H1 (cell line): ENCODE data around the gene FRMPD4. TPM values are rescaled to one million over a fixed set of nuclear protein-coding genes. Genes with fewer than 3 reads are reported as not detected.
"Not testable (repeated sequence)": the region's sequence is repeated elsewhere in the genome, so short reads cannot be mapped to it uniquely, and the experiment has no call there.

Experiments
- CTCF ChIA-PET: fragments of 300-600 bp; sonication (Branson Sonifier 250); formaldehyde crosslinking; loops from one replicate; lab custom pipeline; 2021; ENCODE audit not compliant: partially characterized antibody; lab: Charles Lee
- POLR2A ChIA-PET: fragments of 300-600 bp; sonication (Branson Sonifier 250); formaldehyde crosslinking; loops from one replicate; lab custom pipeline; 2021; ENCODE audit warnings: inconsistent platforms; ENCODE audit not compliant: partially characterized antibody; lab: Charles Lee
- DNase-seq, 2 experiments: peaks; one replicate each; pipeline versions ENCODE4 v3.0.0 to v3.0.0-alpha.2; 2010 to 2022; ENCODE audit warnings: low spot score in 2 of 2, low read depth in 1 of 2, mixed read lengths in 1 of 2
- FAIRE-seq: peaks from 2 replicates; lab custom pipeline; 2011; peaks lifted over from hg19 to GRCh38; lab: Jason Lieb, UNC
- H2AFZ ChIP-seq: 2 replicates; pipeline ENCODE4 v1.8.1; 2012; ENCODE audit warnings: low read length, inconsistent platforms
- H2AK5ac ChIP-seq: 2 replicates; pipeline ENCODE4 v1.6.1; 2013; ENCODE audit warnings: low read depth, low read length
- H2BK120ac ChIP-seq: replicated peaks from 2 replicates; pipeline ENCODE3; 2013; ENCODE audit warnings: low read depth, low read length, inconsistent platforms
- H2BK12ac ChIP-seq: 2 replicates; pipeline ENCODE4 v1.6.1; 2013; ENCODE audit warnings: low read depth, low read length
- H2BK15ac ChIP-seq: 2 replicates; pipeline ENCODE4 v1.6.1; 2013; ENCODE audit warnings: low read length
- H2BK20ac ChIP-seq: 2 replicates; pipeline ENCODE4 v1.6.1; 2013; ENCODE audit warnings: low read length
- H2BK5ac ChIP-seq: 2 replicates; pipeline ENCODE4 v1.6.1; 2013; ENCODE audit warnings: low read depth, low read length
- H3K14ac ChIP-seq: 2 replicates; pipeline ENCODE4 v1.6.1; 2013; ENCODE audit warnings: inconsistent platforms; ENCODE audit not compliant: insufficient read length
- H3K18ac ChIP-seq: 2 replicates; pipeline ENCODE4 v1.6.1; 2013; ENCODE audit warnings: low read length; ENCODE audit errors: extremely low read depth
- H3K23ac ChIP-seq: 2 replicates; pipeline ENCODE4 v1.6.1; 2013; ENCODE audit warnings: inconsistent platforms; ENCODE audit not compliant: insufficient read length
- H3K23me2 ChIP-seq: 2 replicates; pipeline ENCODE4 v1.6.1; 2013; ENCODE audit warnings: low read depth, low read length
- H3K27ac ChIP-seq: 2 replicates; pipeline ENCODE4 v1.6.1; 2011; ENCODE audit warnings: low read depth, low read length, inconsistent platforms
- H3K27me3 ChIP-seq, 4 experiments: replicated peaks in 1 of 4; 1 replicate in 1 of 4; 2 replicates in 3 of 4; pipeline versions ENCODE4 v1.6.1 to v1.8.1; 2011 to 2013; ENCODE audit warnings: low read length in 3 of 4, mild to moderate bottlenecking in 3 of 4, inconsistent platforms in 2 of 4, mixed read lengths in 2 of 4, moderate library complexity in 1 of 4; ENCODE audit not compliant: control insufficient read depth in 3 of 4, insufficient read depth in 3 of 4; ENCODE audit errors: extremely low read depth in 1 of 4
- H3K36me3 ChIP-seq, 4 experiments: 2 replicates each; pipeline versions ENCODE4 v1.6.1 to v1.8.1; 2011 to 2013; ENCODE audit warnings: mild to moderate bottlenecking in 4 of 4, low read length in 3 of 4, moderate library complexity in 2 of 4, control low read depth in 1 of 4, inconsistent platforms in 1 of 4; ENCODE audit not compliant: insufficient read depth in 4 of 4, control insufficient read depth in 2 of 4
- H3K4ac ChIP-seq: replicated peaks from 2 replicates; pipeline ENCODE3; 2013; ENCODE audit warnings: low read length, low read depth, mixed read lengths, inconsistent platforms; ENCODE audit not compliant: insufficient read length
- H3K4me1 ChIP-seq, 4 experiments: replicated peaks in 1 of 4; 1 replicate in 1 of 4; 2 replicates in 3 of 4; pipeline versions ENCODE4 v1.6.1 to v1.8.1; 2011 to 2013; ENCODE audit warnings: low read length in 3 of 4, inconsistent platforms in 2 of 4, mixed read lengths in 1 of 4; ENCODE audit not compliant: insufficient read depth in 4 of 4, control insufficient read depth in 3 of 4
- H3K4me2 ChIP-seq, 2 experiments: 2 replicates each; pipeline versions ENCODE4 v1.6.1 to v1.8.1; 2011 to 2013; ENCODE audit warnings: low read depth in 2 of 2, low read length in 2 of 2, control low read depth in 1 of 2, inconsistent platforms in 1 of 2, mild to moderate bottlenecking in 1 of 2; ENCODE audit not compliant: insufficient read depth in 1 of 2
- H3K4me3 ChIP-seq, 4 experiments: fragments of 200-600, 300-600 bp in 1 of 4; sonication (generic), shearing (Covaris generic), sonication (Bioruptor Twin) in 1 of 4; 2 replicates each; pipeline versions ENCODE4 v1.5.1 to v1.8.1; 2011 to 2016; ENCODE audit warnings: low read length in 4 of 4, low read depth in 3 of 4, control low read depth in 2 of 4, inconsistent platforms in 2 of 4, mild to moderate bottlenecking in 2 of 4, mixed read lengths in 1 of 4, moderate library complexity in 1 of 4; ENCODE audit not compliant: insufficient read depth in 2 of 4; ENCODE audit errors: extremely low read depth in 1 of 4
- H3K56ac ChIP-seq: replicated peaks from 2 replicates; pipeline ENCODE3; 2013; ENCODE audit warnings: low read depth, mild to moderate bottlenecking, mixed read lengths, low read length, inconsistent platforms; ENCODE audit not compliant: insufficient read length
- H3K79me1 ChIP-seq: 2 replicates; pipeline ENCODE4 v1.6.1; 2013; ENCODE audit warnings: low read depth, low read length, control low read depth
- H3K79me2 ChIP-seq, 2 experiments: 2 replicates each; pipeline versions ENCODE4 v1.6.1 to v1.8.1; 2012 to 2013; ENCODE audit warnings: low read length in 2 of 2, mild to moderate bottlenecking in 2 of 2, inconsistent platforms in 1 of 2; ENCODE audit not compliant: insufficient read depth in 2 of 2, control insufficient read depth in 1 of 2
- H3K9ac ChIP-seq, 4 experiments: replicated peaks in 1 of 4; 1 replicate in 1 of 4; 2 replicates in 3 of 4; pipeline versions ENCODE4 v1.6.1 to v1.8.1; 2011 to 2013; ENCODE audit warnings: low read depth in 3 of 4, low read length in 3 of 4, control low read depth in 2 of 4, mild to moderate bottlenecking in 2 of 4, moderate library complexity in 2 of 4, inconsistent platforms in 1 of 4; ENCODE audit errors: extremely low read depth in 1 of 4
- H3K9me3 ChIP-seq, 2 experiments: 2 replicates each; pipeline versions ENCODE4 v1.6.1 to v1.8.1; 2012 to 2013; ENCODE audit warnings: mild to moderate bottlenecking in 2 of 2, moderate library complexity in 2 of 2, control low read depth in 1 of 2, inconsistent platforms in 1 of 2, low read depth in 1 of 2, low read length in 1 of 2, mixed read lengths in 1 of 2; ENCODE audit not compliant: insufficient read depth in 2 of 2
- H4K20me1 ChIP-seq, 2 experiments: replicated peaks in 1 of 2; 2 replicates each; pipeline versions ENCODE3 to v1.8.1; 2011 to 2013; ENCODE audit warnings: inconsistent platforms in 2 of 2, low read length in 2 of 2, mild to moderate bottlenecking in 1 of 2; ENCODE audit not compliant: insufficient read depth in 2 of 2, control insufficient read depth in 1 of 2
- H4K5ac ChIP-seq: 2 replicates; pipeline ENCODE4 v1.6.1; 2013; ENCODE audit warnings: low read length, low read depth, mixed read lengths, inconsistent platforms; ENCODE audit not compliant: insufficient read length
- H4K8ac ChIP-seq: 2 replicates; pipeline ENCODE4 v1.8.0; 2013; ENCODE audit warnings: mild to moderate bottlenecking, moderate library complexity, low read length, inconsistent platforms; ENCODE audit not compliant: insufficient read depth; ENCODE audit errors: extremely low read depth
- H4K91ac ChIP-seq: replicated peaks from 2 replicates; pipeline ENCODE3; 2013; ENCODE audit warnings: low read length, mixed read lengths, inconsistent platforms; ENCODE audit not compliant: insufficient read length
- KDM5A ChIP-seq: fragments of 200-600 bp; IDR thresholded peaks from 2 replicates; pipeline ENCODE4 v1.7.1; 2012; ENCODE audit warnings: mild to moderate bottlenecking, low read length, inconsistent platforms, mixed read lengths
- MAFK ChIP-seq: IDR thresholded peaks from 2 replicates; pipeline ENCODE4 v1.6.1; 2012; ENCODE audit warnings: low read depth, mild to moderate bottlenecking, improper control_type of control experiment, low read length
- RXRA ChIP-seq: IDR thresholded peaks from 2 replicates; pipeline ENCODE4 v1.6.1; 2011; ENCODE audit warnings: low read depth, mild to moderate bottlenecking, low read length, moderate library complexity; ENCODE audit not compliant: insufficient read depth
- WGBS, 2 experiments: shearing (Covaris generic) in 1 of 2; methylation state at CpG; one replicate each; pipeline versions ENCODE4 v1.1.6 to v1.1.7; 2013 to 2015; ENCODE audit warnings: low lambda C conversion rate in 2 of 2, mixed read lengths in 2 of 2, inconsistent platforms in 1 of 2, low coverage in 1 of 2, missing lambda C conversion rate in 1 of 2; ENCODE audit not compliant: insufficient replicate concordance in 2 of 2, insufficient coverage in 1 of 2, insufficient read length in 1 of 2; ENCODE audit errors: extremely low coverage in 1 of 2, missing lambda C conversion rate in 1 of 2; 5-methylcytosine and 5-hydroxymethylcytosine counted together
- polyA plus RNA-seq, 7 experiments: library from polyadenylated mRNA; depleted of rRNA in 3 of 7; stranded (reverse) in 5 of 7; unstranded in 2 of 7; fragments of >200 nt in 5 of 7; fragments of 200-250 nt in 2 of 7; gene quantifications; 1 replicate in 5 of 7; 2 replicates in 1 of 7; 4 replicates in 1 of 7; pipeline versions ENCODE4 v1.2.1 to v1.2.3, GENCODE V29; 2011 to 2013; ENCODE audit warnings: missing spikeins in 2 of 7, mixed read lengths in 2 of 7
- total RNA-seq: library from RNA; stranded (reverse); fragmentation: NEBNext Ultra II Directional; extraction: Animal tissue kit (Norgen Biotek cat#: 25700); gene quantifications from 2 replicates; pipeline ENCODE4 v1.2.1, GENCODE V29; 2021

The FRMPD4 gene
- total and polyA plus RNA-seq, 2 of the 8 experiments (the other 6 are each of a cell fraction or from before 2014, with no cell fraction given) = 0.02 to 0.37 TPM

DNA sequence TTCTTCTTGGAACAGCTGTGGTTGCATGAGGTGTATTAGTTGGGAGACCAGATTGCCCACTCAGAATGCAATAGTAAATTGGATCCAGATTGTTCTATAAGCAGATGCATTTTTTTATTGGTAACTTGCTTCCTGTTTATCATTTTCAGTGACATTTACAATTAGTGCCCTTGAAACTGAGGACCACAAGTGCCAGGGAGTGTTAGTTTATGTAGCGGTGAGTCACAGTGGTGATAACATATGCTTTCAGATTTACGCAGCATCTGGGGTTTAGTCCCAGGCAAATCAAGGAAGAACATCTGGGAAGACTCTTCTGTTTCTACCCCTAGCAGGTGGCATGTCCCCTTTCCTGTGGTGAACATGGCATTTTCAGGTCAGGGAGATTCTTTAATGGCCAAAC is 24.1 kb downstream of the FRMPD4 start (continued):
- no peak for TF ChIP-seq RXRA
- TF ChIP-seq MAFK = no peak
- no peak for TF ChIP-seq KDM5A

GRCh38 chrX:12164180-12164579 is 25.9 kb downstream of the FRMPD4 start:
- H4K20me1 ChIP-seq, H3K79me2 ChIP-seq, H2BK5ac ChIP-seq, H3K27me3 ChIP-seq, H3K4me2 ChIP-seq, H3K23ac ChIP-seq, H3K9me3 ChIP-seq, CTCF ChIA-PET, H4K5ac ChIP-seq, H3K4me1 ChIP-seq, H2BK120ac ChIP-seq, H4K91ac ChIP-seq, H2AK5ac ChIP-seq, POLR2A ChIA-PET, DNase-seq, H3K79me1 ChIP-seq, H4K8ac ChIP-seq, H2BK20ac ChIP-seq, H2BK15ac ChIP-seq, H2AFZ ChIP-seq, H3K9ac ChIP-seq, H3K14ac ChIP-seq, H3K4me3 ChIP-seq, H3K23me2 ChIP-seq, H3K56ac ChIP-seq, H3K18ac ChIP-seq, H3K27ac ChIP-seq, H3K4ac ChIP-seq, H2BK12ac ChIP-seq, H3K36me3 ChIP-seq, FAIRE-seq: not testable (repeated sequence)
- WGBS, 2 experiments = no CpG with 5 or more reads among the region's 3 CpGs
